ENCODE data around the gene LPP.

GRCh38 chr3:188507244-188507720 lies 353.3 kb downstream of the LPP start:
- peak in 1 of 2 donors; percentile 9 for TF ChIP-seq POLR2AphosphoS5 (IDR thresholded peaks at IDR 0.05)
- no peak for TF ChIP-seq CTCF (IDR thresholded peaks at IDR 0.05)
- no peak for TF ChIP-seq EP300 (IDR thresholded peaks at IDR 0.05)
- TF ChIP-seq POLR2A (IDR thresholded peaks at IDR 0.05; ENCODE audit: low read depth): no peak
